Measurements from ENCODE around the gene MET. TPM values are rescaled to one million over a fixed set of nuclear protein-coding genes. Genes with fewer than 3 reads are reported as not detected.

Gene MET
- total and polyA plus RNA-seq, 2 of the 13 experiments (the other 11 are each of a cell fraction or from before 2014, with no cell fraction given), result 21.8 to 31.5 TPM

- TF ChIP-seq, protein P1, sequence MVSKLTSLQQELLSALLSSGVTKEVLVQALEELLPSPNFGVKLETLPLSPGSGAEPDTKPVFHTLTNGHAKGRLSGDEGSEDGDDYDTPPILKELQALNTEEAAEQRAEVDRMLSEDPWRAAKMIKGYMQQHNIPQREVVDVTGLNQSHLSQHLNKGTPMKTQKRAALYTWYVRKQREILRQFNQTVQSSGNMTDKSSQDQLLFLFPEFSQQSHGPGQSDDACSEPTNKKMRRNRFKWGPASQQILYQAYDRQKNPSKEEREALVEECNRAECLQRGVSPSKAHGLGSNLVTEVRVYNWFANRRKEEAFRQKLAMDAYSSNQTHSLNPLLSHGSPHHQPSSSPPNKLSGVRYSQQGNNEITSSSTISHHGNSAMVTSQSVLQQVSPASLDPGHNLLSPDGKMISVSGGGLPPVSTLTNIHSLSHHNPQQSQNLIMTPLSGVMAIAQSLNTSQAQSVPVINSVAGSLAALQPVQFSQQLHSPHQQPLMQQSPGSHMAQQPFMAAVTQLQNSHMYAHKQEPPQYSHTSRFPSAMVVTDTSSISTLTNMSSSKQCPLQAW (CRISPR knock-in tag; IDR thresholded peaks at IDR 0.05), result no peak
- no peak for TF ChIP-seq GZF1 (CRISPR knock-in tag; IDR thresholded peaks at IDR 0.05)
- TF ChIP-seq ZNF761 (CRISPR knock-in tag; conservative IDR thresholded peaks at IDR 0.05), result no peak
- TF ChIP-seq DR1 (CRISPR knock-in tag; IDR thresholded peaks at IDR 0.05), result no peak
- TF ChIP-seq, protein P2, sequence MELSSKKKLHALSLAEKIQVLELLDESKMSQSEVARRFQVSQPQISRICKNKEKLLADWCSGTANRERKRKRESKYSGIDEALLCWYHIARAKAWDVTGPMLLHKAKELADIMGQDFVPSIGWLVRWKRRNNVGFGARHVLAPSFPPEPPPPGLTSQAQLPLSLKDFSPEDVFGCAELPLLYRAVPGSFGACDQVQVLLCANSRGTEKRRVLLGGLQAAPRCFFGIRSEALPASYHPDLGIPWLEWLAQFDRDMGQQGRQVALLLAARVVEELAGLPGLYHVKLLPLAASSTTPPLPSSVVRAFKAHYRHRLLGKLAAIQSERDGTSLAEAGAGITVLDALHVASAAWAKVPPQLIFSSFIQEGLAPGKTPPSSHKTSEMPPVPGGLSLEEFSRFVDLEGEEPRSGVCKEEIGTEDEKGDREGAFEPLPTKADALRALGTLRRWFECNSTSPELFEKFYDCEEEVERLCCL (CRISPR knock-in tag; IDR thresholded peaks at IDR 0.05; ENCODE audit: borderline replicate concordance), result no peak
- TF ChIP-seq HOXA7 (CRISPR knock-in tag; IDR thresholded peaks at IDR 0.05), result no peak
- TF ChIP-seq, protein P3, sequence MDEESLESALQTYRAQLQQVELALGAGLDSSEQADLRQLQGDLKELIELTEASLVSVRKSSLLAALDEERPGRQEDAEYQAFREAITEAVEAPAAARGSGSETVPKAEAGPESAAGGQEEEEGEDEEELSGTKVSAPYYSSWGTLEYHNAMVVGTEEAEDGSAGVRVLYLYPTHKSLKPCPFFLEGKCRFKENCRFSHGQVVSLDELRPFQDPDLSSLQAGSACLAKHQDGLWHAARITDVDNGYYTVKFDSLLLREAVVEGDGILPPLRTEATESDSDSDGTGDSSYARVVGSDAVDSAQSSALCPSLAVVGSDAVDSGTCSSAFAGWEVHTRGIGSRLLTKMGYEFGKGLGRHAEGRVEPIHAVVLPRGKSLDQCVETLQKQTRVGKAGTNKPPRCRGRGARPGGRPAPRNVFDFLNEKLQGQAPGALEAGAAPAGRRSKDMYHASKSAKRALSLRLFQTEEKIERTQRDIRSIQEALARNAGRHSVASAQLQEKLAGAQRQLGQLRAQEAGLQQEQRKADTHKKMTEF (CRISPR knock-in tag; IDR thresholded peaks at IDR 0.05), result no peak; the same call in 1 of the 2 replicates
- no peak for TF ChIP-seq ZBTB34 (CRISPR knock-in tag; IDR thresholded peaks at IDR 0.05)
- TF ChIP-seq, protein P4, sequence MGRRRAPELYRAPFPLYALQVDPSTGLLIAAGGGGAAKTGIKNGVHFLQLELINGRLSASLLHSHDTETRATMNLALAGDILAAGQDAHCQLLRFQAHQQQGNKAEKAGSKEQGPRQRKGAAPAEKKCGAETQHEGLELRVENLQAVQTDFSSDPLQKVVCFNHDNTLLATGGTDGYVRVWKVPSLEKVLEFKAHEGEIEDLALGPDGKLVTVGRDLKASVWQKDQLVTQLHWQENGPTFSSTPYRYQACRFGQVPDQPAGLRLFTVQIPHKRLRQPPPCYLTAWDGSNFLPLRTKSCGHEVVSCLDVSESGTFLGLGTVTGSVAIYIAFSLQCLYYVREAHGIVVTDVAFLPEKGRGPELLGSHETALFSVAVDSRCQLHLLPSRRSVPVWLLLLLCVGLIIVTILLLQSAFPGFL (CRISPR knock-in tag; IDR thresholded peaks at IDR 0.05), result no peak
- TF ChIP-seq ZNF34 (CRISPR knock-in tag; IDR thresholded peaks at IDR 0.05; ENCODE audit: borderline replicate concordance), result no peak
- TF ChIP-seq IKZF4 (CRISPR knock-in tag; IDR thresholded peaks at IDR 0.05; ENCODE audit: borderline replicate concordance, low read depth, not compliant biosample characterization), result no peak
- no peak for TF ChIP-seq HES4 (CRISPR knock-in tag; IDR thresholded peaks at IDR 0.05; ENCODE audit: borderline replicate concordance)
- TF ChIP-seq WIZ (CRISPR knock-in tag; IDR thresholded peaks at IDR 0.05), result no peak
- TF ChIP-seq TRAFD1 (CRISPR knock-in tag; IDR thresholded peaks at IDR 0.05; ENCODE audit: borderline replicate concordance), result no peak
- no peak for TF ChIP-seq ZNF616 (CRISPR knock-in tag; IDR thresholded peaks at IDR 0.05; ENCODE audit: low read depth)
Measured at GRCh38 chr7:116806046-116806944, 134.3 kb downstream of the MET start (continued).

Measured in HepG2 (cell line).